ENCODE data around the gene SH3PXD2A. TPM values are rescaled to one million over a fixed set of nuclear protein-coding genes. Genes with fewer than 3 reads are reported as not detected.

Gene SH3PXD2A
- total RNA-seq, 2 donors from 2014 or later = 62.6 to 93.6 TPM

DNA sequence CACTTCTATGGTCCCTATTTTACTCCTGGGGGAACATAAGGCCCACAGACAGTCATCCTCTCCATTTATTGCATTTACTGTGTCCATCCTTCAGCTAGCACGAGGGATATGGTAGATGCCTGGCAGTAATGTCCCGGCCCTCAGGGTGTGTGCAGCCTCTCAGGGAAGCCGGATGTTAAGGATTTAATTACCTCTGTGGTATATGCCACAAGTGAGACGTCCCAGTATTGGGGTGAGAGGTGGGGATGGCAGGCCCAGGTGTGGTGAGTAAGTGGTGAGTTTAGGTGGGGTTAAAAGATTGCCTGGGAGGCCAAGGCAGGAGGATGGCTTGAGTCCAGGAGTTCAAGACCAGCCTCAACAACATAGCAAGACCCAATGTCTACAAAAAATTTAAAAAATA is 144.9 kb downstream of the SH3PXD2A start:
- intact Hi-C loops (cut with DNase I) = no loop called here

GRCh38 chr10:103709341-103709920 is 145.9 kb downstream of the SH3PXD2A start:
- DNase-seq (ENCODE audit: low spot score) = no peak
- intact Hi-C loops (cut with DNase I) = no loop called here

More for the DNA sequence above, 144.9 kb downstream of the SH3PXD2A start:
- peak; percentile 67 for DNase-seq (ENCODE audit: low spot score)

DNA sequence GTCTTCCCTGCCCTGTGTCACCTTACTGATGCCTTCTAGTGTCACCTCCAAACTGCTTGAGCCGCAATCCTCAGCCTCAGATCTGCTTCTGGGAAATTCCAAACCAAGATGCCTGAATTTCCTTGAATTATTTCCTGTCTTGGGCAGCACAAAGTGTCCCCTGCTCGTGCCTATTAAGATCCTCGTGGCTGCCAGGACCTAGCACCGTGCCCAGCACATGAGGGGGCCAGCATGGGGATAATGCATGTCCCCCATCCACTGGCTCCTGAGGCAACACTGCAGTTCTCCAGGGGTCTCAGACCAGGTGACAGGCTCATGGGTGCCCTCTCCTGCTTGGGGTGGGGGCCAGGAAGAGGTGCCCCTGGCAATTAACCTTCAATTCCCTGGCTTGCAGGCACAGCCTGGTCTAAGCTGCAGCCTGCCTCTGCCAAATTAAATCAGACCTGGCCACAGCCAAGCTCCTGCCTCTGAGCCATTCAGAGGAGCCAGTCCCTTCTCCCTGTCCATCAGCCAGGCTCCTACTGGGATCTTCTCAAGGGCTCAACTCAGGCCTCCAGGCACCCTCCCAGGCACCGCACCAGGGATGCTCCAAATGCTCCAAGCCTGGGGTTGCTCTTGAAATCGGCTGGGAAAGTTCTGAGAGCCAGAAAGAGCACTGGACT is 146.6 kb downstream of the SH3PXD2A start:
- intact Hi-C loops (cut with DNase I) = no loop called here
- DNase-seq (ENCODE audit: low spot score) = no peak

GRCh38 chr10:103707956-103708626 is 147.3 kb downstream of the SH3PXD2A start:
- DNase-seq (ENCODE audit: low spot score) = no peak
- intact Hi-C loops (cut with DNase I) = no loop called here

- intact Hi-C loops (cut with DNase I) = no loop called here
Observed at GRCh38 chr10:103706762-103707161, 148.6 kb downstream of the SH3PXD2A start.

DNA sequence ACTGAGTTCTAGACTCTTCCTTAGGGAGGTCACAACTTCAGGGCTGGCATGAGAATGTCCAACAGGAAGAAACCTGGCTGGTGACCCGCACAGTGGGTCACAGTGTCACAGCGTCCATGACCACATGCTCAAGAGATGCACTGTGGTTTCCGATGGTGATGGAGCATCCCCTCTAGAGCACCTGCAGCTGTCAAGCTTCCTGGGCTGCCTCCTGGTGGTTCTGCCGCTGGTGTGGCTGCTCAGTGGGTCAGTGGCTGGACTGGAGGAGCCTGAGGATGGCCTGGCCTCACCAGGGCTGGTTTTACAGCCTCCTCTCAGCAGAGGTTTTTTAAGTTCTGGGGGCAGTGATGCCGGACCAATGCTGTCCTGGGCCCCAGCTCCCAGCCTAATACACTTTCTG is 149.3 kb downstream of the SH3PXD2A start:
- intact Hi-C loops (cut with DNase I) = no loop called here
- no peak for DNase-seq (ENCODE audit: low spot score)

More at GRCh38 chr10:103706762-103707161, 148.6 kb downstream of the SH3PXD2A start:
- no peak for DNase-seq (ENCODE audit: low spot score)

GRCh38 chr10:103703941-103704919 is 151.1 kb downstream of the SH3PXD2A start:
- no peak for DNase-seq (ENCODE audit: low spot score)
- intact Hi-C loops (cut with DNase I) = no loop called here

DNA sequence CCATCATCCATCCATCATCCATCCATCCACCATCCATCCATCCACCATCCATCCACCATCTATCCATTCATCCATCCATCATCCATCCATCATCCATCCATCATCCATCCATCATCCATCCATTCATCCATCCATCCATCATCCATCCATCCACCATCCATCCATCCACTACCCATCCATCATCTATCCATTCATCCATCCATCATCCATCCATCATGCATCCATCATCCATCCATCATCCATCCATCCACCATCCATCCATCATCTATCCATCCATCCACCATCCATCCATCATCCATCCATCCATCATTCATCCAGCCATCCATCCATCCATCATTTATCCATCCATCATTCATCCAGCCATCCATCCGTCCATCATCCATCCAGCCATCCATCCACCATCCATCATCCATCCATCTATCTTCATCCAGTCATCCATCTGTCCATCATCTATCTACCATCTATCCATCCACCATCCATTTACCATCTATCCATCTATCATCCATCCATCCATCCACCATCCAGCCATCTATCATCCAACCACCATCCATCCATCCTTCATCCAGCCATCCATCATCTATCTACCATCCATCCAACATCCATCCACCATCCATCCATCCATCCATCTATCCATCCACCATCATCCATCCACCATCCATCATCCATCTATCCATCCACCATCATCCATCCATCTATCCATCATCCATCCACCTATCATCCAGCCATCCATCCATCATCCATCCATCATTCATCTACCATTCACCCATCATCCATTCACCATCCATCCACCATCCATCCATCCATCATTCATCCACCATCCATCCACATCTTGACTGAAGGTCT is 153.8 kb downstream of the SH3PXD2A start:
- no peak for DNase-seq (ENCODE audit: low spot score)
- intact Hi-C loops (cut with DNase I) = no loop called here

GRCh38 chr10:103700436-103700715 is 155.0 kb downstream of the SH3PXD2A start:
- intact Hi-C loops (cut with DNase I) = no loop called here

DNA sequence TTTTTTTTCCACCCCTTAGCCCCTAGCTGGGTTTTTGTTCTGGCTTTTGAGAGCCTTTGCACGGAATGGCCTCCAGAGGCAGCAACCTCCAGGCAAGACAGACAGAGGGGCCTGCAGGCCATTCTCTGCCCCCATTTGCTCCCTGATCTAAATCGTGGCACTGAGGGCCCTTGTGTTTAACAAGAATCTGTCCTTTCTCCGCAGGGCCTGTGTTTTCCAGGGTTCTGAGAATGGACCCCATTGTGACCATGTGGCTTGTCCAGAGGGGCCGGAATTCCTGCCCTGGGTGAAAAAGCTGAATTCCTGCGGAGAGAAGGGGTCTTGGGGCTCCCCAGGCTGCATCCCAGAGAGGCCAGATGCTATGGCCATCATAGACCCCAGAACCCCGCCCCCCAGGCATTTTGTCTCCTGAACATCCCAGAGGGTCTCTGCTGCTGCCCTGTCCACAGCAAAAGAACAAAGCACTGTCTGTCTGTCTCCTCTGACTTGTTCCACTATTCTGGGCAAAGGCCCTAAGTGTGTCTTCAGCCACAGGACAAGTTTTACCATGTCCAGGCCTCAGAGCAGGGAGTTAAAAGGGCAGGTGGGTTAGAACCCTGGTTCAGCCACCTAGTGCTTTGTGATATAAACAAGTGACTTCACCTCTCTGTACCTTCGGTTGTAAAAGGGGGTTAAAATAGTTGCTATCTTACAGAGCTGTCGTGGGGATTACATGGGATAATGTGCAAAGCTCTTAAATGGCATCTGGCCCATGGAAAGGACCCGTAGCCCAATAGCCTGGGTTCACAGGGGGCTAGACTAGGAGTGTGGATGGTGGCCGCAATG is 155.6 kb downstream of the SH3PXD2A start:
- intact Hi-C loops (cut with DNase I) = loop anchor here in 1 of 2 donors (5.0 kb wide), 1 partner anchor 1763 kb away; no protein-coding TSS in a partner anchor
- no peak for DNase-seq (ENCODE audit: low spot score)

More at GRCh38 chr10:103700436-103700715, 155.0 kb downstream of the SH3PXD2A start:
- no peak for DNase-seq (ENCODE audit: low spot score)

DNA sequence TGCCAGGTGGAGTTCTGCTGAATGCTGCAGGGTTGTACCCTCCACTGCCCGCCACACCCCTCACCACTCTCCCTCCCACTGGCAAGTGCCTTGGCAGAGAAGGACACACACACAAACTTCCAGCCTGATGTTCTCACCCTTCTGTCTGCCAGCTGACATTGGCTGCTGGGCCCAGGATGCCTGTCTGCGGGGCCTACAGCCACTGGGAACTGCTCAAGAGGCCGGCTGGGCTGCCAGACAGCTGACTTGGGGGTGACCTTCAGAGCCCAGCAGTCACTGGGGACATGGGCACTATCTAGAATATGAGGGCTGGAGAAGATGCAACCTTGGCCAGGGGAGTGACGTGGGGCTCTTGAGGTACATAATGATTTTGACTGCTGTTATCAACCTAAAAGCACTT is 157.1 kb downstream of the SH3PXD2A start:
- DNase-seq (ENCODE audit: low spot score) = no peak

GRCh38 chr10:103697787-103698186 is 157.6 kb downstream of the SH3PXD2A start:
- intact Hi-C loops (cut with DNase I) = loop anchor here in 1 of 2 donors (5.0 kb wide), 1 partner anchor 1760 kb away; no protein-coding TSS in a partner anchor

More for the DNA sequence above, 157.1 kb downstream of the SH3PXD2A start:
- intact Hi-C loops (cut with DNase I) = loop anchor here in 1 of 2 donors (5.0 kb wide), 1 partner anchor 1761 kb away; no protein-coding TSS in a partner anchor

GRCh38 chr10:103696411-103697145 is 158.8 kb downstream of the SH3PXD2A start:
- intact Hi-C loops (cut with DNase I) = loop anchor here in 1 of 2 donors (5.0 kb wide), 1 partner anchor 1759 kb away; no protein-coding TSS in a partner anchor
- peak; percentile 94 for DNase-seq (ENCODE audit: low spot score)

More at GRCh38 chr10:103697787-103698186, 157.6 kb downstream of the SH3PXD2A start:
- no peak for DNase-seq (ENCODE audit: low spot score)

GRCh38 chr10:103696094-103696410 is 159.3 kb downstream of the SH3PXD2A start:
- DNase-seq (ENCODE audit: low spot score) = no peak
- intact Hi-C loops (cut with DNase I) = loop anchor here in 1 of 2 donors (5.0 kb wide), 1 partner anchor 1759 kb away; no protein-coding TSS in a partner anchor

DNA sequence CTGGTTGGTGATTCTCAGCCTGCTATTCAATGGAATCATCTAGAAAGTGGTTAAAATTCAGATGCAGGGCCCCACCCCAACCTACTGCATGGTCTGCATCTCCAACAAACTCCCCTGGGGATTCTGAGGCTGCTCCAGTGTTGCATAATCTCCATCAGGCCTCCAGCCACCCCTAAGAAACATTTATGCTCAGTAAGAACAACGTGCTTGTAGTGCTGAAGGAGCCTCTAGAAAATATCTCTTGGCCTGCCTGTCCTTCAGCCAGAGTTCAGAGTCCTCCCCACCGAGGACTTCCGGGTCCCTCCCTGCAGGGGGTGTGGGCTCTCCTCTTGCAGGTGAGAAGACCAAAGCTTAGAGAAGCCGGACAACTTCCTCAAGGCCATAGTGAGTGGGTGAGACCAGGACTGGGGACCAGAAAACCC is 159.8 kb downstream of the SH3PXD2A start:
- intact Hi-C loops (cut with DNase I) = loop anchor here in 1 of 2 donors (5.0 kb wide), 1 partner anchor 1758 kb away; no protein-coding TSS in a partner anchor
- DNase-seq (ENCODE audit: low spot score) = no peak

- DNase-seq (ENCODE audit: low spot score) = no peak
- intact Hi-C loops (cut with DNase I) = no loop called here
Observed at GRCh38 chr10:103693812-103694205, 161.6 kb downstream of the SH3PXD2A start.
